A549 (cell line): ENCODE measurements around the gene PANX2. TPM values are rescaled to one million over a fixed set of nuclear protein-coding genes. Genes with fewer than 3 reads are reported as not detected.

Experiments
- ATAC-seq, 2 experiments: fragments of 200-7000 bp in 1 of 2; fragments of >200 bp in 1 of 2; cut with Nextera tagmentation in 1 of 2; cut with Tn5 transposase in 1 of 2; 3 replicates each; pipeline versions ENCODE4 v1.8.0 to v1.9.1; 2018 to 2020; ENCODE audit warnings: mild to moderate bottlenecking in 1 of 2, moderate library complexity in 1 of 2
- CTCF ChIA-PET: fragments of 300-600 bp; sonication (Branson Sonifier 250); formaldehyde crosslinking; extraction: SDS; loops from one replicate; lab custom pipeline; 2021; ENCODE audit warnings: antibody characterized with exemption, inconsistent platforms; lab: Yijun Ruan, JAX
- POLR2A ChIA-PET: fragments of 350-600 bp; formaldehyde crosslinking; extraction: SDS; loops from one replicate; lab custom pipeline; 2021; ENCODE audit warnings: antibody characterized with exemption, inconsistent platforms; lab: Yijun Ruan, JAX
- DNase-seq, 2 experiments: peaks; one replicate each; pipeline versions ENCODE4 v3.0.0 to v3.0.0-alpha.2; 2011 to 2016; ENCODE audit warnings: low read depth in 1 of 2, low spot score in 1 of 2
- FAIRE-seq: peaks from 2 replicates; lab custom pipeline; 2011; peaks lifted over from hg19 to GRCh38; lab: Jason Lieb, UNC
- H3K27ac ChIP-seq, 2 experiments: fragments of >200 bp; sonication (Bioruptor Twin); formaldehyde crosslinking; 3 replicates each; pipeline ENCODE4 v1.5.1; 2016 to 2017
- H3K4me1 ChIP-seq: fragments of >200 bp; sonication (Bioruptor Twin); formaldehyde crosslinking; 3 replicates; pipeline ENCODE4 v1.6.1; 2016
- H3K4me2 ChIP-seq: fragments of >200 bp; sonication (Bioruptor Twin); formaldehyde crosslinking; 3 replicates; pipeline ENCODE4 v1.6.1; 2016
- H3K4me3 ChIP-seq: fragments of >200 bp; sonication (Bioruptor Twin); formaldehyde crosslinking; 3 replicates; pipeline ENCODE4 v1.5.1; 2016
- H3K9me3 ChIP-seq: fragments of >200 bp; sonication (Bioruptor Twin); formaldehyde crosslinking; 3 replicates; pipeline ENCODE4 v1.6.1; 2016
- ATOH8 ChIP-seq: fragments of 250-450 bp; sonication (Bioruptor Pico); IDR thresholded peaks from 2 replicates; pipeline ENCODE4 v1.5.0; 2020; ENCODE audit warnings: low read depth, mild to moderate bottlenecking, moderate library complexity
- BCL3 ChIP-seq: fragments of >200 bp; sonication (Bioruptor Twin); formaldehyde crosslinking; IDR thresholded peaks from 3 replicates; pipeline ENCODE4 v1.6.1; 2016
- CEBPB ChIP-seq, 2 experiments: fragments of >200 bp in 1 of 2; sonication (Bioruptor Twin) in 1 of 2; formaldehyde crosslinking in 1 of 2; IDR thresholded peaks; 2 replicates each; pipeline ENCODE4 v1.6.1; 2012 to 2016
- ESRRA ChIP-seq: fragments of 150-350 bp; IDR thresholded peaks from 2 replicates; pipeline ENCODE4 v1.6.1; 2014; ENCODE audit warnings: mild to moderate bottlenecking, low read length, borderline replicate concordance
- HEYL ChIP-seq: fragments of 250-450 bp; sonication (Bioruptor Pico); IDR thresholded peaks from 2 replicates; pipeline ENCODE4 v1.8.0; 2021; ENCODE audit warnings: mild to moderate bottlenecking, moderate library complexity
- HOXA7 ChIP-seq: fragments of 250-450 bp; sonication (Bioruptor Pico); IDR thresholded peaks from 2 replicates; pipeline ENCODE4 v1.5.0; 2020; ENCODE audit warnings: mild to moderate bottlenecking, moderate library complexity
- HOXB13 ChIP-seq: fragments of 250-450 bp; sonication (Bioruptor Pico); IDR thresholded peaks from 2 replicates; pipeline ENCODE4 v1.5.0; 2020; ENCODE audit warnings: low read depth, mild to moderate bottlenecking, moderate library complexity
- JUN ChIP-seq, 2 experiments: fragments of >200 bp; sonication (Bioruptor Twin); formaldehyde crosslinking; IDR thresholded peaks; 2 replicates in 1 of 2; 3 replicates in 1 of 2; pipeline ENCODE4 v1.6.1; 2016 to 2017
- MAFK ChIP-seq: fragments of 450-650 bp; IDR thresholded peaks from 2 replicates; pipeline ENCODE4 v1.6.1; 2014; ENCODE audit not compliant: partially characterized antibody
- NFE2L2 ChIP-seq: fragments of 150-350 bp; conservative IDR thresholded peaks from 2 replicates; pipeline ENCODE4 v1.6.1; 2014; ENCODE audit warnings: low read length
- RFX5 ChIP-seq: fragments of 450-650 bp; IDR thresholded peaks from 2 replicates; pipeline ENCODE4 v1.7.1; 2014; ENCODE audit warnings: antibody characterized with exemption, mild to moderate bottlenecking, moderate library complexity
- ZNF302 ChIP-seq: fragments of 250-450 bp; sonication (Bioruptor Pico); IDR thresholded peaks from 2 replicates; pipeline ENCODE4 v1.9.0; 2021; ENCODE audit warnings: inconsistent platforms, mild to moderate bottlenecking, moderate library complexity
- ZSCAN20 ChIP-seq: fragments of 250-450 bp; sonication (Bioruptor Pico); IDR thresholded peaks from 2 replicates; pipeline ENCODE4 v1.8.0; 2022; ENCODE audit warnings: mild to moderate bottlenecking, moderate library complexity
- WGBS: methylation state at CpG from one replicate; pipeline ENCODE4 v1.1.6; 2017; ENCODE audit errors: missing lambda C conversion rate; 5-methylcytosine and 5-hydroxymethylcytosine counted together
- polyA plus RNA-seq, 4 experiments: library from polyadenylated mRNA; depleted of rRNA in 3 of 4; stranded (reverse); fragments of >200 nt; fragmentation: RNase III in 1 of 4; extraction: RNeasy Plus Mini Kit Qiagen cat#74134 plus additional on column Dnase treatment in 1 of 4; gene quantifications; 2 replicates in 3 of 4; 3 replicates in 1 of 4; pipeline ENCODE4 v1.2.3, GENCODE V29; 2011 to 2017

The PANX2 gene
- polyA plus RNA-seq, 2 of the 4 experiments (the other 2 are of a cell fraction) = 1.6 to 4.4 TPM

GRCh38 chr22:50139843-50140415 lies 30.6 kb upstream of the PANX2 start:
- Histone ChIP-seq H3K4me2 (peak overlapping the region; percentile 4; the same call in 1 of the 3 replicates), H3K4me1 (peaks cover 10% of the 10 kb centered on the region; the same call in 1 of the 3 replicates), H3K27ac (no peak overlapping the region), H3K9me3 (no peaks in the 10 kb centered on the region), H3K4me3 (no peak overlapping the region)
- CTCF ChIA-PET = interaction anchor here (0.6 to 1.3 kb wide), 3 partner anchors 9 to 386 kb away, joined by 3 read pairs; no protein-coding TSS in a partner anchor
- peak; percentile 82 for TF ChIP-seq NFE2L2
- TF ChIP-seq RFX5 = no peak
- TF ChIP-seq MAFK = peak; percentile 85
- DNase-seq (no peak), FAIRE-seq (no peak), ATAC-seq (no peak)
- WGBS = 81% methylated on average over 13 of the region's 15 CpGs
- POLR2A ChIA-PET = no interaction called here

GRCh38 chr22:50140615-50141014 lies 29.9 kb upstream of the PANX2 start:
- no peak for TF ChIP-seq HEYL (CRISPR knock-in tag)
- TF ChIP-seq CEBPB (IDR thresholded peaks at IDR 0.05) = peak; percentile 39 to 58; a peak in 2 of 4 replicates
- no peak overlapping the region for H3K4me3 ChIP-seq
- H3K9me3 ChIP-seq = no peaks in the 10 kb centered on the region
- 61% methylated on average over 3 of the region's 3 CpGs for WGBS
- H3K4me2 ChIP-seq = no peak overlapping the region
- H3K4me1 ChIP-seq = peaks cover 10% of the 10 kb centered on the region; the same call in 1 of the 3 replicates
- no peak overlapping the region for H3K27ac ChIP-seq
- no peak for FAIRE-seq
- no peak for ATAC-seq
- ChIA-PET CTCF (interaction anchor here (1.1 to 1.3 kb wide), 2 partner anchors 8 to 385 kb away, joined by 3 read pairs; no protein-coding TSS in a partner anchor), POLR2A (no interaction called here)
- DNase-seq = no peak

- TF ChIP-seq HOXB13 (CRISPR knock-in tag) = no peak
- TF ChIP-seq HOXA7 (CRISPR knock-in tag) = no peak
- no peak for TF ChIP-seq NFE2L2
- TF ChIP-seq ESRRA = no peak
- TF ChIP-seq JUN (IDR thresholded peaks at IDR 0.05) = no peak
- TF ChIP-seq ATOH8 = no peak
- Histone ChIP-seq H3K27ac (no peak overlapping the region), H3K9me3 (no peaks in the 10 kb centered on the region), H3K4me3 (no peak overlapping the region), H3K4me2 (no peak overlapping the region), H3K4me1 (peaks cover 10% of the 10 kb centered on the region; the same call in 1 of the 3 replicates)
- no peak for FAIRE-seq
- WGBS = 87% methylated on average over 3 of the region's 6 CpGs
- ChIA-PET POLR2A (no interaction called here), CTCF (interaction anchor here (1.1 to 1.3 kb wide), 2 partner anchors 111 to 385 kb away, joined by 3 read pairs; no protein-coding TSS in a partner anchor)
- ATAC-seq = no peak
- no peak for DNase-seq
Observed at GRCh38 chr22:50141462-50141861, 29.1 kb upstream of the PANX2 start.

GRCh38 chr22:50141891-50142363 lies 28.6 kb upstream of the PANX2 start:
- Histone ChIP-seq H3K9me3 (no peaks in the 10 kb centered on the region), H3K4me2 (no peak overlapping the region), H3K27ac (no peak overlapping the region), H3K4me1 (peaks cover 10% of the 10 kb centered on the region; the same call in 1 of the 3 replicates), H3K4me3 (no peak overlapping the region)
- CTCF ChIA-PET = interaction anchor here (1.1 kb wide), 1 partner anchor 112 kb away, joined by 3 read pairs; no protein-coding TSS in a partner anchor
- TF ChIP-seq HEYL (CRISPR knock-in tag) = no peak
- TF ChIP-seq BCL3 = no peak
- TF ChIP-seq ZNF302 = no peak
- TF ChIP-seq ESRRA = no peak
- no peak for TF ChIP-seq ZSCAN20 (CRISPR knock-in tag)
- ATAC-seq = no peak
- no peak for DNase-seq
- FAIRE-seq = no peak
- 36% methylated on average over 11 of the region's 11 CpGs for WGBS
- POLR2A ChIA-PET = no interaction called here
